Measurements from ENCODE around the gene SH3TC1.

- TF ChIP-seq CTCF (IDR thresholded peaks at IDR 0.05): no peak
- no peak for TF ChIP-seq POLR2A (IDR thresholded peaks at IDR 0.05)
Measured at GRCh38 chr4:8279321-8280157, 80.4 kb downstream of the SH3TC1 start.

All from vagina (tissue), 2 donors.